Stimulated activated CD4-positive, alpha-beta T cell treated with anti-CD3 and anti-CD28 coated beads, Interleukin-12 subunit alpha, Interleukin-12 subunit beta, amount 100 ng/mL, for 48 hours (primary cell): ENCODE results near the gene TMEM18.

Experiments used
- DNase-seq, 3 donors: peaks; one replicate each; pipeline ENCODE4 v3.0.0-alpha.2; 2020; ENCODE audit warnings: low read depth in 2 of 3, low spot score in 1 of 3

The TMEM18 gene

DNA sequence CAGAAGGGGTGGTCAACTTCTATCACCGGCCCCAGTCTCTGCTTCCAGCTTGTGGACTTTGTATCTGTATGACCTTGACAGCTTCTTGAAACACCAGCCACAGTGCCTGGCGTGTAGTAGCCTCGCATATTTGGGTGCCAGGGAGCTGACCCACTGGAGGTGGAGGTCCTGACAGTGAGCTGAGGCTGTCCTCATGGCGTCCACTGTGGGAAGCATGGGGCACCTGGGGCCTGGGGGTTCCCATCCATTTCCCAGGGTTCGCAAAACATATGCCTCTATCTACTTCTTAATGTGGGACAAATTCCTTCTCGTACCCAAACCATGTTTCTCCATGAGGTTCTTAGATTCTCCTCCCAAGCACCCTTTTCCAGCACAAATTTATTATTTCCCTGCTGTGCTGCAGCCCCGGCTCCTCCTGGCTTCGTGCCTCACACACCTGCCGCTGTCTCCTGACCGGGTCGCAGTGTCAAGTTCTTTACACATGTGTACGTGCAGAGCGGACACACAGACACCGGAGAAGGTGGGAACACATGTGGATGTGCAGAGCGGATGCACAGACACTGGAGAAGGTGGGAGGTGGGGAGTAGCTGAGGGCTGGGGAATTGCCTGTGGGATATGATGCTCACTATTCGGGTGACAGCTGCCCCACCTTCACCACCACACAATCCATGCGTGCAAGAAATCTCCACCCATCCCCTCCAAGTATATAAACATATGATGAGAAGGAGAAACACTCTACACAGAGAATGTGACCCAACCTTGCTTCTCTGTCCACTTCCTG is 23.4 kb downstream of the TMEM18 start:
- DNase-seq = no peak

- DNase-seq = no peak
Observed at GRCh38 chr2:652881-653480, 24.2 kb downstream of the TMEM18 start.

DNA sequence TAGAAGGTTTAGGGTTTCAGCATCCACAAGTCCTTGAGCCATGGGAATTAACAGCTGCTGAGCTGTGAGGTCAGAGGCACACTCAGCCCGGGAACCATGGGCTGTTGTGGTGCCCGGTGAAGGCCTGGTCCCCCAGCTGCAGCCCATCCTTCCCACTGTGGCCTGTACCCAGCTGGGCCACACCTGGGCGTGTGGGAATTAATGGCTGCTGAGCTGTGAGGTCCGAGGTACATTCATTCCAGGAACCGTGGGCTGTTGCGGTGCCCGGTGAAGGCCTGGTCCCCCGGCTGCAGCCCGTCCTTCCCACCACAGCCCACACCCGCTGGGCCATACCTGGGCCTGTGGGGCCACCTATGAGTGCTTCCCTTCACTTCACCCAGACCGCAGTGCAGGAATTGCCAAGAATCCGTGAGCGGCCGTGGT is 25.2 kb downstream of the TMEM18 start:
- DNase-seq = no peak

DNA sequence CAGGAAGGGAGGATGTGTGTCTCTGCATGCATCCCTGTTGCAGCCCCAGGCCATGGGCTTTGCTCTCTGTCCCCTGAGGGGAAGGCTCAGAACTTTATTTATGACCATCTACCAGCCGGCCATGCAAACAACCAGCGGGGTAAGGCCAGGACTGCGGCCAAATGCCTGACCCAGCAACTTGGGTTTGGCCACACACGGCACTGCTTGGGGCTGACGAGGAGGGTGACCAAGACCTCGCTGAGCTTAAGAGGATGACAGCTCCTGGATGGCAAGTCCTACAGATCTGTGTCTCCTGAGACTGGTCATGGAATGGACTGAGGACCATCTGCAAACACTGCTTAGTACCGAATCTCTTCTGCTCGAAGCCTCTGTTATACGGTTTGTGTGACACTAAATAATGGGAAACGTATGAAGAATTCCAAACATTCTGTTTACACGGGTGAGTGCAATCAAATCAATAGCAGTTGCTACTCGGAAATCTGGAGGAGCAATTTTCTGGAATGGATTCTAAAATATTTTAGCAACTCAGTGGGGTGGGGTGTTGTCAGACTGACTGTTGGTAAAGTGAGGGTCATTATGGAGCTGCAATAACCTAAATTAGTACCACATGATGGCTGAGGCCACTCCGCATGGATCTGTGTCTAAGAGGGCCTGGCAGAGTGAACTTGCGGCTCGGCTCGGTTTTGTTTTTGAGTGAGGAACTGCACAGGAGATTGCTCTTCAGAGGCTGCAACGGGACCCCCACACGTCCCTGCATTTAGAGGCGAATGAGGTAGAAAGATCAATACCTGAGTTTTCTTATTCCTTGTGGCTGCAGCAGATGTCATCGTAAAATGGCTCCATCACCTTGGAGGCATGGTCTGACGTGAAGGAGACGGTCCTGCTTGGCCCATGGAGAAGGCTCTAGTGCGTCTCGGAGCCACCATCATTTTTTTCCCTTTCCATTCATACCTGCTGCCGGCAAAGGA is 26.6 kb downstream of the TMEM18 start:
- no peak for DNase-seq

DNA sequence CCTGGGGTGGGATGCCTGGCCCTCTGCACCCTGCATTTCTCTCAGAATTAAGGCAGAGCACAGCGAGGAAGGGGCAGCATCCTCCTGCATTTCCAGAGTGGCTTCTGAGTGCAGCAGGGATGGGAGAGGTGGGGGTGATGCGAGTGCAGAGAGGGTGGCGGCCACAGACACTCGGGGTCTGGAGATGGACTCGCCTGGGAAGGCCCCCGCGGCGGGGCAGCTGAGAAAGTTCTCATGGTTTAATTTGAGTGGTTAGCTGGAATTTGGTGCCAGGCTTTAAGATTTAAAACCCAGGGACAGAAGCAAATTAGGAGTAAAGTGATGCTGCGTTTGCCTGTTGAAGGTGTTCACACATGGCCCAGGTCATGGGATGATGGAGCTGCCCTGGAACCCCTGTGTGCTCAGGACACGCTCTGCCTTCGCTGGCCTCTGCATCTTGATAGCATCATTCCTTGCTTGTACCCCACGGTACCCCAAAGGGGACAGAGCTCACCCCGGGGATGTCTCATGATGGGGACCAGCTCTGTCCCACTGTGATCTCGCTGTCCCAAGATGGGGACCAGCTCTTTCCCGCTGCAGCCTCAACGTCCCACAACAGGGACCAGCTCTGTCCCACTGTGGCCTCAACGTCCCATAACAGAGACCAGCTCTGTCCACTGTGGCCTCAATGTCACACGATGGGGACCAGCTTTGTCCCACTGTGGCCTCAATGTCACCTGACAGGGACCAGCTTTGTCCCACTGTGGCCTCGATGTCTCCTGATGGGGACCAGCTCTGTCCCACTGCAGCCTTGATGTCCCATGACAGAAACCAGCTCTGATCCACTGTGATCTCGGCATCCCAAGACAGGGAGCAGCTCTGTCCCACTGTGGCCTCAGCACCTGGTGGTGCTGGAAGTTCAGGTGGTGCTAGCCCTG is 27.5 kb downstream of the TMEM18 start:
- DNase-seq = no peak

- DNase-seq = no peak
Observed at GRCh38 chr2:648476-649424, 28.5 kb downstream of the TMEM18 start.

DNA sequence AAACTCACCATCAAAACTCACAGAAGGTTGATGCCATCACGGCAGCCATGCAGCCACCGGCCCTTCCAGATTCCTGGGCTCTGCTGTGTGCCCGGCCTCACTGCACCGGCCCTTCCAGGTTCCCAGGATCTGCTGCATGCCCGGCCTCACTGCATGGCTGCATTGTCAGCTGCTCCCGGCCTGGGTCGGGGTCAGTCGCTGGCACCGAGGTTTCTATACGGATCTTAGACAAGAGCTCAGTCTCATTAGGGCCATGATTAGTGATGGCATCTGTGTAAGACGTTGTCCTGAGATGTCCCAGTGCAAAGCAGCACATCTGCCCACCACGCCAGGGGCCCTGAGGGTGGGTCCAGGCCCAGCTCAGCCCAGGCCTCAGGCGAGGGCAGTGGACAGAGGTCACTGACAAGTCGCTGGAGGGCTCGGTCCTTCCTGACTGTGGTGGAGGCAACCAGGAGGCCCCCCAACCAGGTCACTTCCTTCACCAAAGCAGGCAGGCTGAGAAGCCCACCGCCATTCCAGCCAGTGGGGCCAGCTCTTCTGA is 29.4 kb downstream of the TMEM18 start:
- DNase-seq = no peak

GRCh38 chr2:647003-647560 is 30.1 kb downstream of the TMEM18 start:
- no peak for DNase-seq

- no peak for DNase-seq
Observed at GRCh38 chr2:644871-645270, 32.3 kb downstream of the TMEM18 start.

GRCh38 chr2:643761-644160 is 33.4 kb downstream of the TMEM18 start:
- no peak for DNase-seq

DNA sequence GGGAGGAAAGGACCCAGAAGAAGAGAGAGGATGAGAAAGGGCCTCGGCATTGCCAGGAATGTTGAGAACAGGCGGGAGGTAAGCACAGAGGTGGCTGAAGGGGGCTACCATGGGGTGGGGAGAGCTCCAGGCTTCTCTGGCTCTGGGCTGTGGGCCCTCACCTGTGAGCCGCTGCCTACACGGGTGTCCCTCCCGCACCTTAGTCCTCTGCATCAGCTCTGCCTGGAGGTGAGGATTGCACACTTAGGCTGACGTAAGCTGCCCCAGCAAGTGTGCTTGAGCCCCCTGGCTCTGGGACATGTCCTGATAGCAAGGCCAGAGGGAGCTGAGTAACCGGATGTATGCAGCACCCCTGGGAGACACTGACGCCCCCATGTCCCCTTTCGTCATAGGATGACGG is 33.9 kb downstream of the TMEM18 start:
- DNase-seq = no peak

GRCh38 chr2:641872-642815 is 35.1 kb downstream of the TMEM18 start:
- no peak for DNase-seq

DNA sequence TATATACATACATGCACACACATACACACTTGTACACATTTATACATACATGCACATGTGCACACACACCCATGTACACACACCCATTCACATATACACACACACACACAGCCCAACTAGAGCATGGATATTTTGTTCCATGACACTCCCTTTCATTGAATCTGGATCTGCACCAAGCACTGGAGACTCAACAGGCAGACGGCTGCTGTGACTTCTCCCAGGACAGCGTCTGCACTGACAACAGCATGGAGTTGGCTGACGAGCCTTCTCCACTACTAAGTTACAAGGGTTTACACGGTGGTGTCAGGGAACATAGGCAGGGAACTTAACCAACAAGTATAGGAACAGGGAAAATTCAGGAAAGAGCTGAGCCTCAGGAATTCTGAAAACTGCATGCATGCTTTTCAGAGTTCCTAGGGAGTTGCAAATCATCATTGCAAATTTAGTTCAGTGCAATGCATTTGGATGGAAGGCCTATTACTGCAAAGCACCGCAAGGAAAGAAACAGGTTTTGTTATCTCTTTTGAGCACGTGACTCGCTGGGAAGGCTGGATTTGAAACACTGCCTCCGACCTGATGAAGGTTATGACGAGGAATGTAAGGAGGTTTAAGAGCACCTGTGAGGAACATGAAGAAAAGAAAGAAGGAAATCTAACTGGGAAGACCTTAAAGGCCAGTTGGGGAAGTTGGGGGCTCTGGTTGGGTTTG is 35.9 kb downstream of the TMEM18 start:
- DNase-seq = no peak

DNA sequence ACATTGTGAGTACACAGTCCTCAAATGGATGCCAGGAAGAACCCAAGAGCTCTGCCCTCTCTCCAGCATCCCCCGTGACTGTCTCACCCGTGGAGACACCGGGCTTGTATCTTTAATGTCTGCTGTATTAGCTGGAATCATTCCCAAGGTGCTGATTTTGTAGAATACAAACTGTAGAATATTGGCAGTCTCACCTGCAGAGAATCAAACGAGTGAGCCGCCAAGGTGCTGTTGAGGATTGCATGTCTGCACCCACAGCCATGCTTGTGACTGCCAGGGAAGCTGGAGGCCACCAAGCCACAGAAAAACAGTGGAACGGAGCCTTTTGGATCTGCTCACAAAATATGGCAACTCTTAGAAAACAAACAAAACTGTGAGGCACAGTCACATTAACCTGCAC is 37.5 kb downstream of the TMEM18 start:
- DNase-seq = no peak

DNA sequence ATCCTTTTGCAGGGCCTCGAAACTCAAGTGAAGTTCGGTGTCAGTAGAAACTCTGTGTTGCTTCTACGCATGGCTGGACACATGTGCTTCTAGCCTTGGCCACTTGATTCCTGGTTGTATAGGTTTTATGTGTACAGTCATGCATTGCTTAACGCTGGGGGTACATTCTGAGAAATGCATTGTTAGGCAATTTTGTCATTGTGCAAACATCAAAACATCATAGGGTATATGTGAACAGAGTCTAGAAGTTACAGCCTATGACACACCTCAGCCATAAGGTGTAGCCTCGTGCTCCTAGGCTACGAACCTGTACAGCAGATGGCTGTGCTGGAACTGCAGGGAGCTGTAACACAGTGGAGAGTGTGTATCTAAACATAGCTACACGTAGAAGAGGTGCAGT is 39.4 kb downstream of the TMEM18 start:
- no peak for DNase-seq

- no peak for DNase-seq
Observed at GRCh38 chr2:637406-637776, 39.8 kb downstream of the TMEM18 start.
